DOHH2 (cell line): ENCODE measurements around the gene SLCO2A1.

Source experiments
- H3F3A ChIP-seq: fragments of 200-600 bp; sonication (generic), shearing (Covaris generic); 2 replicates; pipeline ENCODE4 v1.6.0; 2016; ENCODE audit warnings: antibody characterized with exemption, mild to moderate bottlenecking; ENCODE audit not compliant: control insufficient read depth, insufficient read depth
- H3K27ac ChIP-seq: fragments of 200-600 bp; sonication (generic); 2 replicates; pipeline ENCODE4 v1.5.1; 2014; ENCODE audit warnings: low read depth, mild to moderate bottlenecking, low read length, moderate library complexity
- H3K27me3 ChIP-seq: fragments of 200-600 bp; sonication (generic); 2 replicates; pipeline ENCODE4 v1.6.1; 2014; ENCODE audit warnings: mild to moderate bottlenecking, low read length, mixed read lengths; ENCODE audit not compliant: control insufficient read depth
- H3K36me3 ChIP-seq: fragments of 200-600 bp; sonication (generic); 2 replicates; pipeline ENCODE4 v1.6.1; 2014; ENCODE audit warnings: mild to moderate bottlenecking, low read length, moderate library complexity, mixed read lengths; ENCODE audit not compliant: control insufficient read depth
- H3K4me1 ChIP-seq: fragments of 200-600 bp; sonication (generic); 2 replicates; pipeline ENCODE4 v1.6.1; 2014; ENCODE audit warnings: mild to moderate bottlenecking, low read length, mixed read lengths; ENCODE audit not compliant: control insufficient read depth
- H3K4me2 ChIP-seq: fragments of 200-600 bp; sonication (generic); 2 replicates; pipeline ENCODE4 v1.6.0; 2014; ENCODE audit warnings: mild to moderate bottlenecking, low read length, moderate library complexity
- H3K4me3 ChIP-seq: fragments of 200-600 bp; sonication (generic); 2 replicates; pipeline ENCODE4 v1.5.1; 2014; ENCODE audit warnings: mild to moderate bottlenecking, low read length, mixed read lengths
- H3K79me2 ChIP-seq: fragments of 200-600 bp; sonication (generic); 2 replicates; pipeline ENCODE4 v1.6.1; 2014; ENCODE audit warnings: mild to moderate bottlenecking, low read length, mixed read lengths; ENCODE audit not compliant: control insufficient read depth
- H3K9me2 ChIP-seq: fragments of 200-600 bp; sonication (generic); replicated peaks from 2 replicates; pipeline ENCODE4 v1.6.1; 2014; ENCODE audit warnings: mild to moderate bottlenecking, low read length, mixed read lengths; ENCODE audit not compliant: control insufficient read depth
- H3K9me3 ChIP-seq: fragments of 200-600 bp; sonication (generic); 2 replicates; pipeline ENCODE4 v1.6.1; 2014; ENCODE audit warnings: antibody characterized with exemption, low read length, mixed read lengths; ENCODE audit not compliant: control insufficient read depth, insufficient read depth
- H4K20me1 ChIP-seq: fragments of 200-600 bp; sonication (generic); 2 replicates; pipeline ENCODE4 v1.6.0; 2014; ENCODE audit warnings: low read depth, mild to moderate bottlenecking, antibody characterized with exemption, low read length, moderate library complexity; ENCODE audit not compliant: control insufficient read depth, insufficient read depth
- CTCF ChIP-seq: fragments of 200-600 bp; sonication (generic); IDR thresholded peaks from one replicate; pipeline ENCODE4 v1.5.1; 2014; ENCODE audit warnings: antibody characterized with exemption, mild to moderate bottlenecking, low read depth, low read length; ENCODE audit not compliant: poor library complexity, severe bottlenecking
- EZH2phosphoT487 ChIP-seq: fragments of 200-600 bp; sonication (generic); IDR thresholded peaks from 2 replicates; pipeline ENCODE4 v1.6.1; 2017; ENCODE audit warnings: borderline replicate concordance, mild to moderate bottlenecking, antibody characterized with exemption, low read length, moderate library complexity, mixed read lengths

SLCO2A1 gene

GRCh38 chr3:133938770-133939462 is 90.8 kb downstream of the SLCO2A1 start:
- Histone ChIP-seq H4K20me1 (no peaks in the 10 kb centered on the region), H3K36me3 (no peaks in the 10 kb centered on the region), H3K4me1 (no peaks in the 10 kb centered on the region), H3K4me3 (no peak overlapping the region), H3F3A (no peaks in the 10 kb centered on the region), H3K27me3 (no peaks in the 10 kb centered on the region), H3K9me3 (no peaks in the 10 kb centered on the region), H3K9me2 (no peaks in the 10 kb centered on the region), H3K4me2 (no peak overlapping the region), H3K79me2 (no peaks in the 10 kb centered on the region), H3K27ac (no peak overlapping the region)
- TF ChIP-seq CTCF (no peak), EZH2phosphoT487 (no peak)

- H3F3A ChIP-seq, result no peaks in the 10 kb centered on the region
- H3K9me2 ChIP-seq, result no peaks in the 10 kb centered on the region
- no peaks in the 10 kb centered on the region for H3K4me1 ChIP-seq
- H3K4me2 ChIP-seq, result no peak overlapping the region
- H3K79me2 ChIP-seq, result no peaks in the 10 kb centered on the region
- TF ChIP-seq EZH2phosphoT487 (no peak), CTCF (no peak)
- H3K27me3 ChIP-seq, result no peaks in the 10 kb centered on the region
- H3K36me3 ChIP-seq, result no peaks in the 10 kb centered on the region
- no peak overlapping the region for H3K4me3 ChIP-seq
- H4K20me1 ChIP-seq, result no peaks in the 10 kb centered on the region
- no peaks in the 10 kb centered on the region for H3K9me3 ChIP-seq
- H3K27ac ChIP-seq, result no peak overlapping the region
Observed at GRCh38 chr3:133937756-133938601, 91.7 kb downstream of the SLCO2A1 start.

GRCh38 chr3:133937061-133937686 is 92.6 kb downstream of the SLCO2A1 start:
- TF ChIP-seq CTCF, result no peak
- TF ChIP-seq EZH2phosphoT487, result no peak
- Histone ChIP-seq H3F3A (no peaks in the 10 kb centered on the region), H3K79me2 (no peaks in the 10 kb centered on the region), H3K9me3 (no peaks in the 10 kb centered on the region), H3K9me2 (no peaks in the 10 kb centered on the region), H3K4me3 (no peak overlapping the region), H3K27me3 (no peaks in the 10 kb centered on the region), H4K20me1 (no peaks in the 10 kb centered on the region), H3K27ac (no peak overlapping the region), H3K4me2 (no peak overlapping the region), H3K36me3 (no peaks in the 10 kb centered on the region), H3K4me1 (no peaks in the 10 kb centered on the region)
